ENCODE results near the gene TMX3.
A peak's percentile ranks its signal among the peaks of the same experiment; 100 is the strongest.

The TMX3 gene

DNA sequence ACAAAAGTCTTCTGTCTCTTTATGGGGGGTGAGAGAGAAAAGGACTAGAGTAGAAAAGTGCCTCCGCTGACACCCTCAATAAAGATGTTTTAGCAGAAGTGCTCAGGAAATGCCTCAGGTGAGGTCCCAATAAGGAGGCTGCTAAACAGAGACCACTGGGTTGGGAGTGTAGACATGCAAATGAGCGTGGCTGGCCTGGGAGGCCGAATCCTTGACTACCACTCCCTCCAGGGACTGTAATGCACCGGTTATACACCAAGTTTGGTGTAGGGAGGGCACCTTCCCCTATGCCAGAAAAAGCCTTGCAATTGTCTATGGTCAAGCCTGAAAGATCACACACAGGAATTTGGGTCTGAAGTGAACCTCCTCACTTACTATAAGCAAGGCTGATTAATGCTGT is 1.8 kb downstream of the TMX3 start:
- no peak for DNase-seq (ENCODE audit: low read depth in 2 of 2)

DNA sequence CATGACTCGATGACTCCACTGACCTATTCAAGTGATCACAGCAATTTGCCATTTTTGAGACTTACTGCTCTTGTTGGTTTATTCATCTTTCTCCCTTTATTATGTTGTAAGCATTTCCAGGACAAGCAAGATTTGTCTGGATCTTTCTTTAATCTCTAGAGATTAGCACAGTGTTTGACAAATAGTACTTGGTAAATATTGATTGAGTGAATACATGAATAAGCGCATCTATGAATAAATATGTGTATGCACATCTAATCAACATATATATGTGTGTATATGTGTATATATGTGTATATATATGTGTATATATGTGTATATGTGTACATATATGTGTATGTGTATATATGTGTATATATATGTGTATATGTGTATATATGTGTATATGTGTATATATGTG is 7.3 kb downstream of the TMX3 start:
- DNase-seq (ENCODE audit: low read depth in 2 of 2): no peak

DNA sequence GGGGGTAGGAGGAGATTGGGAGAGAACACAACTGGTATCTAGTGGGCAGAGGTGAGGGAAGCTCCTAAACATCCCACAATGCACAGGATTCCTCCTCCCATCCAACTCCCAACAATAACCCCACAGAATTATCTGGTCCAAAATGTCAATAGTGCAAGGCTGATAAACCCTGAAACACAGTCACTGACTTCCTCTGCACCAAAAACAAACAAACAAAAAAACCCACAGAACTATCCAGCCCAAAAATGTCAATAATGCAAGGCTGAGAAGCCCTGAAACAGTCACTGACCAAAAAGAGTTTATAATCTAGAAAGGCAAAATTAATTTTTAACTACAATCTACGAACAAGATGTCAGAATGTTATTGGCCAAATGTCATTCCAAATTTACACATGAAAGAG is 9.8 kb downstream of the TMX3 start:
- no peak for DNase-seq (ENCODE audit: low read depth in 2 of 2)

DNA sequence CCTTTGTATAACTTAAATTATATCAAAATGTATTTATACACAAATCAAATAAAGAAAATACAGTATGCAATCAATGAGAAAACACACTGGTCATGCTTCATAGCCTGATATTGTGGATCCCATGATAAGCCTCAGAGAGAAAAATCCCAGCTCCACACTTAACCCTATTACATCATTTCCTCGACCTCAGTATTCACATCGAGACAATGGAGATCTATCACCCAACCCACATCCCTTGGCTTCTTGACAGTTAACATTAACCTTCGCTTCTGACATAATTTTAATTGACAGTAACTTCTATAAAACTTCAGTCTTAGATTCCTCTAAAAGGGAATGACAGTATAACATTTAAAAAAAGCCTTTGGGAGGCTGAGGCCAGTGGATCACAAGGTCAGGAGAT is 11.6 kb downstream of the TMX3 start:
- no peak for DNase-seq (ENCODE audit: low read depth in 2 of 2)

DNA sequence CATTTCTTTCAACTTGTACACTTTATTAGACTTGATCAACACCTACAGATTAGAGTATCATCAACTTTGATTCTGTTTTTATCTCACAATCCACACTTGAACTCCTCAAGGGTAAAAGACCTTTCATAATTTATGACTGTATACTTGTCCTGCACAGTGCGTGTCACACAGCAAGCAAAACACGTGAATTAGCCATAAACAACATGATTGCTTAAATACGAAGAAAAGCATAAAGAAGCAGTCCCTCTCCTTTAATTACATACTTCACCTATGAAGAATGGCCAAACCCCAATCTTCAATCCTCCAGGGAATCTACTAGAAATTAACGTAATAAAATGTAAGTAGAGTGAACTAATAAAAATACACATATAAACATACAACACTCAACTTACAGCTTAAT is 13.6 kb downstream of the TMX3 start:
- no peak for DNase-seq (ENCODE audit: low read depth in 2 of 2)

DNA sequence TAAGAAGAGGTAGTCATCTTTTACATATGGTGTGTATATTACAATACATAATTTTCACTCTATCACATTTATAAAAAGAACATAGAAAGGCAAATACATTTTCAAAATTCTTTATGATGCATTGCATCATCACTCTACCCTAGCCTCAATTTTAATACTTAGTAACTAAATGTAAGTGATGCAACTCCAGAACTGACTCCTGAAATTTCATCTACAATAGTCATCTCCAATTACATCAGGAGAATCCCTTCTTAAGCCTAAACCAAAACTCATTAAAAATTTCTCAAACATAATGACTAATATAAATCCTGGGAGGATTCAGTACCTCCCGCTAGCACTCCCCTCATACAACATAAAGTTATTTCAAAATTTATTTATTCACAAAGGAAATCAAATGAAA is 15.9 kb downstream of the TMX3 start:
- DNase-seq (ENCODE audit: low read depth in 2 of 2): peak; percentile 31 to 47

DNA sequence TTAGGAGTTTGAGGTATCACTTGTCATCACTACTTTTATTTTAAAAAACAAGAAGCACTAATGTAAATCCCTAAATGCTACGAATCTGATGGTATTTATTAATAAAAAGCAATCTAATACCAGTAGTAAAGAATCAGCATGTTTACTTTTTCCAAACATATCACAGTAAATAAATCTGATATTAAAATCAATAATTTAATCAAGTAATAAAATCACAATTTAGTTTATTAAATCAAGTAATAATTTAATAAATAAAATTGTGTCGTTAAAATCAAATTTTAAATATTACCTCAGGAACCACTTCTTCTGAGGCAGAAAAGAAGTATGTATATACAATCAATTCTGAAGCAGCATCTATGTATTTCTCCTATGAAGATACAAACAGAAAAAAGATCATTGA is 18.0 kb downstream of the TMX3 start:
- DNase-seq (ENCODE audit: low read depth in 2 of 2): no peak

DNA sequence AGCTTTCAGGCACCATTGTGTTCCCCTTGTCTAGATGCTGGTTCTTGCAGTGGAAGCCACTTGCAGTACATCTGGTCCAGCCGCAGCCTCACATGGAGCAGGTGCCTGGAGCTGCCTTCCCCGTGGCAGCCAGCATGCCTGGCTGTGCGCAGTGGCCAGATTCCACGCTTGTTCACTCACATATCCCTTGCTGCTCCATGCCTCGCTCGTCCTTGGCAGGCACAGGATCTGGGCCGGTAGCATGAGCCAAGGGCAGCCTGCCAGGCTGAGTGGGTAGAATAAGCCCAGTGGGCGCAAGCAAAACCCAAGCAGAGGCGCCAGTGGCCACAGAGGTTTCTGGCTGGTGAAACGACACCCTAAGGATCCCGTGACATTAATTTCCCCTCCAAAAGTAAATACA is 20.6 kb downstream of the TMX3 start:
- no peak for DNase-seq (ENCODE audit: low read depth in 2 of 2)

DNA sequence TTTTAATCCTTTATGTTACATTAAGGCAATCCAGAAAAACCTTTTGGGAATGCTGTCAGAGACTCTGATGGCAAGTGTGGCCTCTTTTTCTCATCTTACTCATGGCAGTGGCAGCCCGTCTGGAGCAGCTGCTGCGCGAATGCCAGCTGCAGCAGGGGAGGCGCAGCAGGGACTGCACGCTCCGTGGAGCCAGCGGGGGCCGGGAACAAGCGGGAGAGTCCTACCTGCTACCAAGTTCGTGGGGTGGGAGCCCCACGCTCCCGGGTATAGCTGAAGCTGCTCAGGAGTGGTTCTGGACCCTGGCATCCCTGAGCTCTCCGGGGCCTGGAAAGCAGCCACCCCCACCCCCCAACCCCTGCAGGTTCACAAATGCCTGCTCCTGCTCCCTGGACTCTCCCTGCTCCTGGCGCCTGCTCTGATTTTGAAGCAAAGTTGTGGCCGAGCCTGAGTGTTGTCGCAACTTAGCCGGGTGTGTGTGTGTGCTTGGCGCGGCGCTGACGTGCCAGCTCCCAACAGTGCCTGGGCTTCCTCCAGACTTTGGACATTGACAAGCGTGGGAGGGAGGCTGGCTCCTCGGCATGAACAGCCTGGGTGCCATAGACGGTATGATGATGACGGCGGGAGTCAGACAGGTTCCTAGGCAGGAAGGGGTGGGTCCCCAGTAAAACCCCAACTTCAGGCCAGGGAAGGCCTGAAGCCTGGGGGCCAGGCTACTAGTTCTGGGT is 21.7 kb downstream of the TMX3 start:
- no peak for DNase-seq (ENCODE audit: low read depth in 2 of 2)

DNA sequence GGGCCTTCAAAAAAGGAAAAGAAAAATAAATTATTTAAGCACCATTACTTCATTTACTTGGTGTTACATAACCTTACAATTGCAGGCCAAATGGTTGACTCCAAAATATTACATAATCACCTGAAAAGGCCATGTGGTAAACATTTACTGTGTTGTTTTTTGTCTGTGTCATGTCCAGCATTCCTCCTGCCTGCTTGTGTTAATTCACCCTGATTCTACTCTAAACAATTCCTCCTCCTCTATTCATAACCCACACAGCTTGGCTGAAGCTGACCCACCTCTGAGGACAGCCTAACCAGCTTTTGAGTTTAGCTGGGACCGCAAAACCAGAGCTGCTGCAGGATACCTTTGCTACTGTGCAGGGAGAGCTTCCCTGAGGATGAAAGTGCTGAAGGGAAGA is 35.4 kb downstream of the TMX3 start:
- DNase-seq (ENCODE audit: low read depth in 2 of 2): peak in 1 of 2 experiments; percentile 17

DNA sequence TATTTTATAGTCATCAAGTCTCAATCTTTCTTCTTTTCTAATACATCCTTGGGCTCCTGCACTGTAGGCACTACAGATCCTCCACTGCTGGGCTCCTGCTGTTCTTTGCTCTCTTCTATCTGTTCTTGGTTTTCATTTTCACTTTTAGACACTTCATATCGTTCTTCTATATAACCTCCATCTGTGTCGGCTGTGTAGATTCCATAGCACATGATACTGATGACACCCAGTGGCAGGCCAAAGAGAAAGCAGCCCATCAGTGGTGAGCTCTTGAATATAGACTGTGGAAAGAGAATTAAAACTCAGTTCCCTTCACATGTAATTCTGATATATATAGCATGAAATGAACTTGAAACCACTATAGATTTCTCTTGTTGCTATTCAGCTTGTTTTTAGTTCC is 38.0 kb downstream of the TMX3 start:
- DNase-seq (ENCODE audit: low read depth in 2 of 2): no peak

DNA sequence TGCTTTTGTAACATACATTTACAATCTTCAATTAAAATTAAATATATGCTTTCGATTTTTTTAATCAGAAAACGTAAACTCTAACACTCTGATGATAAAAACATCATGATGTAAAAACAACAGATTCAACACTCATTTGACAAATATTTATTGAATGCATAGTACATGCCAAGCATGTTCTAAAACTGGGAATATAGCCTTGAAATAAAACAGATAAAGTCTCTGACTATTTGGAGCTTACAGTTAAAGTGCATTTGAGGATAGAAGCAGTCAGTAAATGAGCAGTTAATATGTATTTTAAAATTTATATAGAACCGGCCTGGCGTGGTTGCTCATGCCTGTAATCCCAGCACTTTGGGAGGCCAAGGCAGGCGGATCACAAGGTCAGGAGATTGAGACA is 47.8 kb downstream of the TMX3 start:
- DNase-seq (ENCODE audit: low read depth in 2 of 2): no peak

DNA sequence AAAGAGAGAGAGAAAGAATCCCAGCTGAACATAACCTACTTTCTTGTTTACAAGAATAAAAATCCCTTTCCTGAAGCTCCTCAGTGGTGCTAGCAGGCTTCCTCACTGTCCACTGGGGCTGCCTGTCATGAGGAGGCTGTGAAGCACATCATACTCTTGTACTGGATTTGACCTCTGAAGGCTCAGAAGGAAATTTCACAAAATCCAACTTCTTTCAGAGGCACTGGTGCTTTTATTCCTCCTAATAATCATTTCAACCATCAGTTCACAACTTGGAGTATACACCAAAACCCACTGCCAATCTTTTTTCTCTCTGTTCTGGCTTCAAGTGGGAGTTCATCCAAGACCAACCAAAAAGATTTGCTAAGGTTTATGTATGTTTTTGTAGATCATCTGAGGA is 48.5 kb downstream of the TMX3 start:
- DNase-seq (ENCODE audit: low read depth in 2 of 2): no peak

DNA sequence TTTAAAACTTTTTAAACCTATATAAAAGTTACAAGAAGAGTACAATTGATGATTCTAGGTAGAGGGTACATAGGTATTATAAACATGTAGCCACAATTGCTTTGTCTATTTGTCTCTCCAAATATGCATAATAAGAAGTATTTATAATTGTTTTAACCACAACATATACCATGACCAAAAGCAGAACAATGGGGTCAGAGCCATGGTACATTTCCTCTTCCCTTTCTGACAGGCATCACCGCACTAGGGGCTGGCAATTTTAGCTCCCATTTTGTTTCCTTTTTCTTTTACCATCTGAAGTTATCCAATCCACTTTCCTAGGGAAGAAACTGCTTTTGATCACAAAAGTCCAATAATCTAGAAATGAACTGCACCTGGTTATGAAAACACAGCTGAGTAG is 49.3 kb downstream of the TMX3 start:
- no peak for DNase-seq (ENCODE audit: low read depth in 2 of 2)

DNA sequence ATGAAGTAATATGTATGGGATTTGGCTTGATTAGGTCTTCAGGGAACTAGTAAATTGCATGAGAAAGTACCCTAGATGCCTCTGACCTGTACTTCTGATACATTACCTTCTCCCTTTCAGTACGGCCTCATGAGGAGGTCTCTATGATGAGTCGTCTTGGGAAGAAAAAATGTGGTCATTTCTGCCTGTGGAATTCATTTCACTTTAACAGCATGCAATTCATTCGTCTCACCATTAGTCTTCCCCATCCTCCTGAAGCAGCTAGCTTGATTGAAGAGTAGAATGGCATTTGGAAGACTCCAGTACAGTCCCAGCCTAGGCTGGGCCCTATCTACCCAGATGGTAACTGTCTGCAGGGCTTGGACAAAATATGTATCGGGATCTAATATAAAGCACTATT is 52.2 kb downstream of the TMX3 start:
- peak in 1 of 2 experiments; percentile 12 for DNase-seq (ENCODE audit: low read depth in 2 of 2)

DNA sequence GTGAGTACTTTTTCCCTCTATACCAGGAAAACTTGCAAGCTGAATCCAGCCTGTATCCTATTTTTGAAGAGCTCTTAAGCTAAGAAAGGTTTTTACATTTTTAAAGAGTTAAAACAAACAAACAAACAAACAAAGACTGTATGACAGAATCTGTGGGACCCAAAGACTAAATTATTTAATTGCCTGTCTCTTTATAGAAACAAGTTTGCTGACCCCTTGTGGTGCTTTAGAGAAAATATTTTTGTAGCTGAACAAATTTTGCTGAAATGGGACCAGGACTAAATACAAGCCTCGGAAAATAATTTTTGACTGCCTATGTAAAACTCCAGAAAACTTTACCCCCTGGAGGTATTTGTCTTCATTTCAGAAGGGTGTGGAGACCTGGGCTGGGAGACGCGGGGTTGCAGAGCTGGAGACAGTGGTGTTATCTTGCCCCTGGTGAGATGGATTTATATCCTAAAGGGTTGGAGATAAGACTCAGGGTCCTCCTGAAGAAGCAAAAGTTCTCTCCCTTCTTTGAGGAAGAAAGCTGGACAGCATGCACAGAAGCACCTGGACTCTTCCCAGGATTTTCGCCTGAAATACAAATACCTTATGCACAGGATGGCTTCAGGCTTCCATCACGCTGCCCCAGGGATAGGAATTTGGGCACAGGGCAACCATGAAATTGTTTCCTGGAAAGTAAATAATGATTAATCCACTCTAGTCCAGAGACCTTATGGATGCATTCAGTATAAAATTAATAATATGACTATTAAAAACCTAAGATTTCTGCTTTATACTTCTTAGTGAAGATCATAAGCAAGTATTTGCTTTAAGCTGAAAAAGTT is 54.3 kb downstream of the TMX3 start:
- peak in 1 of 2 experiments; percentile 18 for DNase-seq (ENCODE audit: low read depth in 2 of 2)

DNA sequence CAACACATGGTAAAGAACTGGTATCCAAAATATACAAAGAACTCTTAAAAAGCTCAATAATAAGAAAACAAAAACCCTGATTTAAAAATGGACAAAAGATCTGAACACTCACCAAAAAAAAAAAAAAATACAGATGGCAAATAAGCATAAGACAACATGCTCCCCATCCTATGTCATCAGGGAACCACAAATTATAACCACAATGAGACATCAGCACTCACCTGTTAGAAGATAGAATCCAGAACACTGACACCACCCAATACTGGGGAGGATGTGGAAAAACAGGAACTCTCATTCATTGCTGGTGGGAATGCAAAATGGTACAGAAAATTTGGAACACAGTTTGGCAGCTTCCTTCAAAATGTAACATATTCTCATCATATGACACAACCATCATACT is 66.7 kb downstream of the TMX3 start:
- DNase-seq (ENCODE audit: low read depth in 2 of 2): no peak

DNA sequence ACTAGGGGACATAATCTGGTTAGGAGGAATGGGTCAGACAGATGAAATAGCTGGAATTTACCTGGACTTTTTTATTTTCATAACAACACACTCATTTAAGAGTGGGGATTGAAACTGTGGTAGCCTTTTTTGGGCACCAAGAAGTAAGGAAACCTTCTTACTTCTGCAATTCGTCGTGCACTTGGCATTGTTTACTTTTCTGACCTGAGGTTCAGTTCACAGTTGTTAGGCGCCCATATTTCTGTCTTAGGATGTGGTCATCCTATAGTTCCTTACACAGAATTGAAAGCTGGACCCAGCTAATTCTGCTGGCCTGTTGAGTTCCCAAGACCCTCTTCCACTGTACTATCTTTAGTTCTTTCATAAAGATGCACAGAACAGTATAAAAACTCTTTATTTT is 72.9 kb downstream of the TMX3 start:
- DNase-seq (ENCODE audit: low read depth in 2 of 2): no peak

DNA sequence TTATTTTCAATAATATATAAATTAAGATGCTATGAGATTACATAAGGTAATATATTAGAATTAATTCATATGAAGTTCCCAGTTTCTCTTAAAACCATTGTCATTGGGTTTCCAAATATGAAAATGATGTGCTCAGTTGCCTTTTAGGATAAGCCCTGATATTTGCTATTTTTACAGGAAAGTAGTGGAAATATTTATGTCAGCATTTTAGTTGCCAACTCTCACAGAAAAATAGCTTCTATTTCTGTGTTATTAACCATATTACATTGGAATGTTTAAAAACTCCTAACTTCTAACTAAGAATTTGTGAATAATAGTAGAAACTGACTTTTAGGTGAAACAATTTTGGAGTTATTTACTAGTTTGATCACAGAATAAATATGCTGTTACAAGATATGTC is 74.0 kb downstream of the TMX3 start:
- DNase-seq (ENCODE audit: low read depth in 2 of 2): no peak

DNA sequence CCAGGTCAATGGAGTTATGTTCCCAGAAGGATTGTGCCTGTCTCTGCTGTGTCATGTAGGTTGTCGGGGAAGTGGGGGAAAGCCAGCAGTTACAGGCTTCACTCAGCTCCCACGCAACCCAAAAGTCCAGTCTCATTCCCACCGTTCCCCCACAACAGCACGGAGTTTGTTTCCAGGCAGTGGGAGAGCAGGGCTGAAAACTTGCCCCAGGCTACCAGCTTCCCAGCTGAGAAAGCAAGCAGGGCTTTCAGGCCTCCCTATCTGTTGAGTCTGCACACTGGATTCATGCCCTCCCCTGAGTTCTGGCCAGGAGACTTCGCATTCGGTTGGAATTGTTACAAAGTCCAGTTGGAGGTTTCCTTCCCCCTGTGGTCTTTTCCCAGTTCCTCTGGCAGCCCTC is 76.3 kb downstream of the TMX3 start:
- no peak for DNase-seq (ENCODE audit: low read depth in 2 of 2)

DNA sequence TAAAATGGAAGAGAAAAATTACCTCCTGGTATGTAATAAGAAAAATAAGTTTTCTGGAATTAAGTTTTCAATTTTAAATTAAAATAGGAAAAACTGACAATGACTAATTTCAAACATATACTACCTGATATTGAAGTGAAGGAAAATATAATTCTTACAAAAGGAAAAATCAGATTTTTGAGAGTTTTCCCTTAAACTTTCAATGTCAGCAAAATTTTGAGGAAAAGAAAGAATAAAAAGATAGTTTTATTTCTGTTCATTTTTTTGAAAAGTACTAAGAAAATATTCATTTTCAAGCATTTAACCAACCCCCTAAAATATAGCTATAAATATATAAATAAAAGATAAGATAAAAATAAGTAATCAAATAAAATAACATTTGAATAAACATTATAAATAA is 87.1 kb downstream of the TMX3 start:
- DNase-seq (ENCODE audit: low read depth in 2 of 2): no peak

Measured in fibroblast of skin of left biceps (primary cell).